COLO668 (cell line): ENCODE data around the gene SRC.
A peak's percentile ranks its signal among the peaks of the same experiment; 100 is the strongest.

Experiments used
- DNase-seq: peaks from one replicate; lab custom pipeline; 2025; ENCODE audit not compliant: unreplicated experiment; lab: John Stamatoyannopoulos, UW

Gene SRC

DNA sequence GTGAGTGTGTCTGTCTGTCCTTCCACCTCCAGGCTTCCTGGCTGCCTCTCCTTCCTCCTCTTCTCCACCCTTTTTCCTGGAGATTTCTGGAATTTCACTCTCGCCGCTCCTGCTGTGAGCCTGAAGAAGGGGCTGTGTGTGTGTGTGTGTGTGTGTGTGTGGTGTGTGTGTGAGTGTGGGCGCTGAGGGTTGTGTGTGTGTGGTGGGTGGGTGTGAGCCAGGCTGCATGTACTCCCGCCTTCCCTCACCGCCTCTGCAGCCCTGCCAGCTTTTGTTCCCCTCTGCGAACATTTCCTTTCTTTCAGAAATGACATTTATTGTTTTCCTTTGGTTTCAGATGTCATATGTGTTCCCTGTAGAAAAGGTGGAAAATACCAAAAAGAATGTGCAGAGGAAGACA is 76.0 kb downstream of the SRC start:
- no peak for DNase-seq

DNA sequence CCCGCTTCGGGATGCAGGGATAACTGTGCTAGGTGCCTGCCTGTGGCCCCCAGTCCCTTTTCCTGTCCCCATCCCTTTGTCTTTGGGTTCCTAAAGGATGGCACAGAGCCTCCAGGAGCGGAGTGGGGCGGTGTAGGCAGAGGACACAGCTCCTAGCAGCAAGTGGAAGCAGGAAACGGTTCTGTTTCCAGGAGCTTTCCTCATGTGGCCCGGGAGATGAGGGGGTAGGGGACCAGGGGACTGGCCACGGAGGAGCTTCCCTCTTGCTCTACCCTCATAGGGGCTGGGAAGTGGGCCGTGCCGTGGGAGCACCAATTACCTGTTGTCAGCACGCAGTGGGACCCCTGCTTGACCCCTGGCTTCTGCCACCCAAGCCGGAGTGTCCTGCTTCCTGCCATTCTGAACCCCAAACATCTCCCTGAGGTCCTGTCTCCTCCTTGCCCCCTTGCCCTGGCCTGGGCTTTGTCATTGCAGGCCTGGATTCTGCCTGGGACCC is 76.9 kb downstream of the SRC start:
- DNase-seq, result no peak

GRCh38 chr20:37423545-37423944 is 77.6 kb downstream of the SRC start:
- no peak for DNase-seq

DNA sequence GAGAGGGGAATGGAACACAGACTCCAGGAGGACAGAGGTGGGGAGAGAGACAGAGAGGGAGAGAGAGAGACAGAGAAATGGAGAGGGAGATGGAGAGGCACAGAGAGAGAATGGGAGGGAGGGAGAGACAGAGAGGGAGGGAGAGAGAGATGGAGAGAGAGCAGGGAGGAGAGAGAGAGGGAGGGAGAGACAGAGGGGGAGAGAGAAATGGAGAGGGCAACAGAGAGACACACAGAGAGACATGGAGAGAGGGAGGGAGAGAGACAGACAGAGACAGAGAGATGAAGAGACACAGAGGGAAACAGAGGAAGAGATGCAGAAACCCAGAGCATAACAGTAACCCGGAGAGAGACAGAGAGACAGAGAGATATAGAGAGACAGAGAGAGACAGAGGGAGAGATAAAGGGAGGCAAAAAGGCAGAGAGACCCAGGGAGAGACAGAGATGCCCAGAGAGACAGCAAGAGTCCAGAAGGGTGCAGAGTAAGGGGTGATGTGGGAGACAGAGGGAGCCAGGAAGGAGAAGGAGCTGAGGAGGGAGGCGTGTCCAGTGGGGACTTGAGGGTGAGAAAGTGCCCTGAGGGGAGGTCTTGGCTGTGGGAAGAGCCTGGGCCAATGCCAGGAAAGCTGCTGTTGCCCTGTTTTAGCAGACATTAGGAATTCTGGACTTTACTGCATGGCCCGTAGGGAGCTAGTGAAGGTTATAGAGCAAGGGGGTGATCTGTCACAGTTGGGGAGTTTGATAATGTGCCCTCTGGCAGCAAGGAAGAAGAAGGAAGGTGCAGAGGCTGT is 78.3 kb downstream of the SRC start:
- no peak for DNase-seq

DNA sequence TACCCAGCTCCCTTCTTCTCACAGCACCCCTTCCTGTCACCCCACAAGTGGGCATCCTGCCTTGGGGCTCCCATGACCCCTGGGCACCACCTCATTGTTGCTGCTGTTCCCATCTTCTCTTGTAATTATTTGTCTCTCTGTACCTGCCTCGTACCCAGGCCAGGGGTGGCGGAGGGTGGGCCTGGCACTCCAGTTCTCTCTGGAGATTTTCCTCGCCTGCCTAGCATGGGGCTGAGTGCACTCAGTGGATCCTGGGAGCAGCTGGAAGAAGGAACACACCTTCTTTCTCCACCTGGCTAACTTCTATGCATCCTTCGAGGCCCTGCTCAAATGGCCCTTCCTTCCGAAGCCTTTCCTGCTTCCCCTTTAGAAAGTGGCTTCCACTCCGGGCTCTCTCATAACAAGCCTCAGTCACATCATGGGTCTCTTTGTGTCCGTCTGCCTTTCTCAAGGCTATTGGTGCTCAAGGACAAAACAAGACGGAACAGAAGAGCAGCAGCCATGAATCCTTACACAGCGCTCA is 79.2 kb downstream of the SRC start:
- DNase-seq, result no peak

DNA sequence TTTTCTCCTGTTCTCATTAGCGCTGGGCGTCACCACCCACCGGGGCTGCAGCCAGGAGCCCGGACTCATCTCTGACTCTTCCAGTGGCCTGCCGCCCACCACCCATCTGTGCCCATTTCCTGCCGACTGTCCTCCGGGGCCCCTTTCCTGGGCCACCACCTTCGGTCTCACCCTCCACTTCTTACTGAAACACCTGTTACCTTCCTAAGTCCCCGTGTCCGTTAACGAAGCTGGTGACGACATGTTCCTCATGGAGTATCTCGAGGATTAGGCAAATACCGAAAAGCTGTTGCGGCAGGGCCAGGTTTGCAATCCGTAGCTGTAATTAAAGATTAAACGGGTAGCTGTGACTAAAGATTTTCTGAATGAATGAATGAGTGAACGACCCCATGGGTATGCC is 80.2 kb downstream of the SRC start:
- DNase-seq, result no peak

- no peak for DNase-seq
Measured at GRCh38 chr20:37426978-37427377, 81.0 kb downstream of the SRC start.

- no peak for DNase-seq
Measured at GRCh38 chr20:37430044-37430443, 84.1 kb downstream of the SRC start.

DNA sequence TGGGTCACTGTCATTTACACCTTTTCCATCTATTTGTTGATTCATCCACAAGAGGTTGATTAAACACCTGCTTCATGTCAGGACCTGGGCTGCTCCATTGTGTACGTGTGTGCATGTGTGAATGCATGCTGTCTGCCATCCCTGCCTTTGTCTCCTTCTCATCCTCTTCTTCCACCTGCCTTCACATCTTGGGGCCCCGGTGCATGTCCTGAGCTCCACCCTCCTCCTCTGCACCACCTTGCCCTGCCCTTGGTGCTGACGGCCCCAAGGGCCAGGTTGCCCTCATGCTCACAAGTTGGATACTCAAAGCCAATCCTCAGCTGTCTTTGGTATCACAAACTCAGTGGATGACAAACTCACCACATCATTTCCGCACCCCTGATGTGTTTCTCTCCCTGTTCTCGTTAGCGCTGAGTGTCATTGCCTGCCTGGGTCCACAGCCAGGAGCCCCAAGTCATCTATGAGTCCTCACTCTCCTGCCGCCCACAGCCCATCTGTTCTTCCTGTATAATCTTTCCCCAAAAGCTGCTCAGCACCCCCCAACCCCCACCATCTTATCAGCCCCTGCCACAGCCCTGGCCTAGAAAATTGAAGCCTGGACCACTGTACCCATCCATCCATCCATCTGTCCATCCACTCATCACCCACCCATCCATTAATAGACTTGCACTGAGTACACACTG is 85.0 kb downstream of the SRC start:
- DNase-seq, result peak; percentile 84

DNA sequence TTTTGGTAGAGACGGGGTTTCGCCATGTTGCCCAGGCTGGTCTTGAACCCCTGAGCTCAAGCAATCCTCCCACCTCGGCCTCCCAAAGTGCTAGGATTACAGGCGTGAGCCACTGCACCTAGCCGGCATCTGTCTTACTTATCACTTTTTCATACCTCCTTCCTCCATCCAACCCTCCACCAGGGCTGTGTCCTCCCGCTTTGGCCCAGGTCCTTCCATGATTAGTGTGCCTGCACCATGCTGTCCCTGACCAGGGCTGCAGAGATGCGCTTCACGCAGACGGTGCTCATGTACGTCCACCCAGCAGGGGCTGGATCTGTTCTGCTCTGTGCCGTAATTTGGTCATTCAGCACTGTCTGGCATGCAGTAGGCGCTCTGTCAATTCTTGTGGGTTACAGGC is 85.8 kb downstream of the SRC start:
- no peak for DNase-seq

DNA sequence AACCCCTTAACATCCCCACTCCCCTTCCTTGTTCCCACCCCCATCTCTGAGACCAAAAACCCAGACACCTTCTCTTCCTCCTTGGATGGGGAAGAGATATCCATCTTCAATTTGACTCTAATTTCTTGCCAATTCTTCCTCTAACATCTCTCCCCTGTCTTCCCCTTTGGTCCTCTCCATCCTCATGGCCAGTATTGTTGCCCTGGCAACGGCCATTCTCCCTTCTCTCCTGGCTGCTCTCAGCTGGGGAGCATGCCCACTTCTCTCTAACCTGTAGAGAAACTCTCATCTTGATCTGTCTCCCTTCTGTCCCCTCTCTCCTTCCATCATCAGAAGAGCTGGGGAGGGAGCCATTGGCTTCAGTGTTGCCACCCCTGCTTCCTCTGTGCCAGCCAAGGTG is 86.7 kb downstream of the SRC start:
- DNase-seq, result no peak

DNA sequence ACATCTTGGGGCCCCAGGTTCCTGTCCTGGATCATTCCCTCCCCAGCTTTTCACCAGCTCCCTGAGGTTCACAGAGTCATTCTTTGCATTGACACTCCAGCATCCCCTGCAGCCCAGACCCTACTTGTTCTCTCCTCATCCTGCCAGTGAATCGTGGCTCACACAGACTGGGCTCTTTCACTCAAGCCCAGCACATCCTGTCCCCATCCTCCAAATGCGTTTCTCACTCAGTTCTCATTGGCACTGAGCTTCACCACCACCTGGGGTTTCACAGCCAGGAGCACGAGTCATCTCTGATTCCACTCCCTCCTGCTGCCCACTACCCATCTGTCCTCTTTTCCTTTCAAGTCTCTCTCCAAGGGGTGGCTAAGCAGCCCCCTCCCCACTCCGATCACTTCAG is 89.7 kb downstream of the SRC start:
- no peak for DNase-seq

- no peak for DNase-seq
Measured at GRCh38 chr20:37436527-37437186, 90.7 kb downstream of the SRC start.

DNA sequence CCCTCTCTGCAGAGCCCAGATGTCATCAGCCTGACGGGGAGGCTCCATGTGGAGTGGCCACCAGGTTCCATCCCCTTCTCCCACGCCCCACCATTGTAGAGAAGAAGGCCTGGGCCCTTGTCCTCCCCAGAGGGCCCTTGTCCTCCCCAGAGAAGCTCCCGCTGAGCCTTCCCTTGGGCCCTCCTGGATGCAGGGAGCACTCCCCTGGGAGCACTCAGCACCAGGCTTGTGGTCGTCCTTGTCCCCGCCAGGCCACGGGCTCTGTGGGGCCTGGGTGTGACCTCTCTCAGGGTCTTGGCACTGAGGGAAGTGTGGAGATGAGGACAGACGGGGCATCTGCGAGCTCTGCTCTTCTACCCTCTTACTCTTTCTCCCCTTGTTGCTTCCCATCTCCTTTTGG is 91.7 kb downstream of the SRC start:
- DNase-seq, result no peak

DNA sequence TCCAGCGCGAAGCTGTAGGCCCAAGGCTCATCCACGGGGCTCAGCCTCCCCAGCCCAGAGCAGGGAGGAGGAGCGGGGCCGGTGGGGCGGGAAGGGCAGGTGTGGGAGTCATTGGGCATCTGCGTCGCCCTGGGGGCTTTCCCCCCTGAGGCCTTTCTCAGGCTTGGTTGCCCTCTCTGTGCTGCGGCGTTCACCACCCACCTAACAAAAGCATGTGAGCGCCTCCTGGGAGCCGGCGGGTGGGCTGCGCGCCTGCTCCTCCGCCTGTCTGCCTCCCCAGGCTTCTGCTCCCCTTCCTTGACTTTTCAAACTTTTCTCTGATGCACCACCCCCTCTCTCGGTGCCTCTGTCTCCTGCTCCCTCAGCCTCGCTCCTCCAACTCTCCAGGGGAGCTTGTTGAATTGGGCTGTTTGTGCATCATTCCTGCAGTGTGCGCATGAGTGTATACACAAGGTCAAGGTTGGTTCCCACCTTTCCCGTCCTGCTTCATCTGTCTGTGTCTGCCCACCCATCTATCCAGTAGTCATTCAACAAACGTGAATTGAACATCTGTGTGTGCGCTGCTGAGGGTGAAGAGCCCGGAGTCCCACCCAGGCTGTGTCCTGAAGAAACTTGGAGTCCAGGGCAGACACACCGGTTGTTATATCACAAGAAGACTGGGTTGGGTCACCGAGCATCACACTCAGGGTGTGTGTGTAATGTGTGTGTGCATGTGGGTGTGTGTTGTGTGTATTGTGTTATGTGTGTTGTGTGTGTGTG is 92.7 kb downstream of the SRC start:
- DNase-seq, result no peak

- no peak for DNase-seq
Measured at GRCh38 chr20:37439223-37439933, 93.4 kb downstream of the SRC start.

DNA sequence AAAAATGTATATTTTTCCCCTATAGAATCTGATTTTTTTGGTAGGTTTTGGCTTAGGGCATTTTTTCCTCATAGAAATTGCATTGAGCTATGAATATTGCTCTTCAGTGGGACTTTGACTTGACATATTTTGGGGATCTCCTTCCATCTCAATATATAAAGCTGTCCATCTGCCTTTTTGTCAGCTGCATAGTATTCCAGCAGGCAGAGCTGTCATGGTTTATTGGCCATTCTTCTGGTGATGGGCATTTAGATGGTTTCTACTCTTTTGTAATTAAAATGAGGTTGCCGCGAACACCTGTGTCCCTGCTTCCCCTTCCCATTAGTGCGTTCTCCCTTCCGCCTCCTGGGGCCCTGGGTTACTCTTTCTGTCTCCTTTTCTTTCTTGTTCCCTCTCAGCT is 95.1 kb downstream of the SRC start:
- DNase-seq, result no peak

GRCh38 chr20:37442547-37442946 is 96.6 kb downstream of the SRC start:
- DNase-seq, result no peak

DNA sequence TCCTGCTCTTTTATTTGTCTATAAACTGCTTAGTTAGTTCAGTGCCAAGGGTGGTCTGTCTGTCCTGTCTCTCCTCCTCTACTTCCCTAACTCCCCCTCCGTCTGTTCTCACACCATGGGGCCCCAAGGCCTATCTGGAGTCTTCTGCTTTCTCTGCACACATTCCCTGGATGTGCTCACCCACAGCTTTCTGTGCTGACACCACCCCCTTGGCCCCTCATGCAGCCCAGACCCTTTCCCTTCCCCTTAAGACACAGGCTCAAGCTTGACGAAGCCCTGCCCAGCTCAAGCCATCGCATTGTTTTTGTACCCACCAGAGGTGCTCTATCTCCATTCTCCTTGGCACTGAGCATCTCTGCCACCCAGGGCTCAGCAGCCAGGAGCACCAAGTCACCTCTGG is 97.0 kb downstream of the SRC start:
- DNase-seq, result no peak

- DNase-seq, result no peak
Measured at GRCh38 chr20:37443596-37443995, 97.7 kb downstream of the SRC start.
